Coronary artery (tissue), 2 donors: ENCODE data around the gene ZBTB39.
"Not testable (repeated sequence)": the region's sequence is repeated elsewhere in the genome, so short reads cannot be mapped to it uniquely, and the experiment has no call there.

Source experiments
- DNase-seq: peaks from one replicate; pipeline ENCODE4 v3.0.0-alpha.2; 2017; ENCODE audit warnings: low spot score
- H3K27ac ChIP-seq, 2 donors: fragments of 200-600 bp; sonication (generic); one replicate each; pipeline ENCODE4 v1.5.1; 2016 to 2019
- H3K4me3 ChIP-seq: fragments of 200-600 bp; sonication (generic); 2 replicates; pipeline ENCODE4 v1.5.1; 2016; ENCODE audit warnings: mild to moderate bottlenecking, moderate library complexity
- CTCF ChIP-seq: fragments of 200-600 bp; sonication (generic); IDR thresholded peaks from one replicate; pipeline ENCODE4 v1.5.1; 2019; ENCODE audit warnings: antibody characterized with exemption

The ZBTB39 gene

GRCh38 chr12:57029457-57029856, 23.1 kb upstream of the ZBTB39 start:
- DNase-seq = no peak
- no peak overlapping the region for H3K27ac ChIP-seq
- no peak overlapping the region for H3K4me3 ChIP-seq
- TF ChIP-seq CTCF = no peak

GRCh38 chr12:57027805-57028153, 21.4 kb upstream of the ZBTB39 start:
- no peak for TF ChIP-seq CTCF

GRCh38 chr12:57027011-57027804, 20.9 kb upstream of the ZBTB39 start:
- no peak for TF ChIP-seq CTCF
- Histone ChIP-seq H3K27ac (no peak overlapping the region), H3K4me3 (no peak overlapping the region)
- DNase-seq = no peak

More at GRCh38 chr12:57027805-57028153, 21.4 kb upstream of the ZBTB39 start:
- DNase-seq = no peak
- no peak overlapping the region for H3K27ac ChIP-seq
- H3K4me3 ChIP-seq = no peak overlapping the region

GRCh38 chr12:57025196-57025595, 18.9 kb upstream of the ZBTB39 start:
- DNase-seq = no peak

GRCh38 chr12:57022324-57022723, 16.0 kb upstream of the ZBTB39 start:
- DNase-seq = not testable (repeated sequence)

More at GRCh38 chr12:57025196-57025595, 18.9 kb upstream of the ZBTB39 start:
- H3K27ac ChIP-seq = no peak overlapping the region
- TF ChIP-seq CTCF = no peak
- H3K4me3 ChIP-seq = no peak overlapping the region

GRCh38 chr12:57019983-57020719, 13.8 kb upstream of the ZBTB39 start:
- no peak for DNase-seq
- no peak overlapping the region for H3K27ac ChIP-seq
- no peak for TF ChIP-seq CTCF
- H3K4me3 ChIP-seq = no peak overlapping the region

More at GRCh38 chr12:57022324-57022723, 16.0 kb upstream of the ZBTB39 start:
- H3K27ac ChIP-seq, H3K4me3 ChIP-seq: not testable (repeated sequence)

- DNase-seq = no peak
- no peak overlapping the region for H3K4me3 ChIP-seq
- no peak for TF ChIP-seq CTCF
- H3K27ac ChIP-seq = no peak overlapping the region
Observed at GRCh38 chr12:57018906-57019305, 12.6 kb upstream of the ZBTB39 start.

- not testable (repeated sequence) for H3K4me3 ChIP-seq, DNase-seq, H3K27ac ChIP-seq
Observed at GRCh38 chr12:57018353-57018752, 12.0 kb upstream of the ZBTB39 start.
